H1 (cell line): ENCODE results near the gene CCNYL1. TPM values are rescaled to one million over a fixed set of nuclear protein-coding genes. Genes with fewer than 3 reads are reported as not detected.

Experiments
- CTCF ChIA-PET: fragments of 300-600 bp; sonication (Branson Sonifier 250); formaldehyde crosslinking; loops from one replicate; lab custom pipeline; 2021; ENCODE audit not compliant: partially characterized antibody; lab: Charles Lee
- POLR2A ChIA-PET: fragments of 300-600 bp; sonication (Branson Sonifier 250); formaldehyde crosslinking; loops from one replicate; lab custom pipeline; 2021; ENCODE audit warnings: inconsistent platforms; ENCODE audit not compliant: partially characterized antibody; lab: Charles Lee
- DNase-seq, 2 experiments: peaks; one replicate each; pipeline versions ENCODE4 v3.0.0 to v3.0.0-alpha.2; 2010 to 2022; ENCODE audit warnings: low spot score in 2 of 2, low read depth in 1 of 2, mixed read lengths in 1 of 2
- FAIRE-seq: peaks from 2 replicates; lab custom pipeline; 2011; peaks lifted over from hg19 to GRCh38; lab: Jason Lieb, UNC
- H2AFZ ChIP-seq: 2 replicates; pipeline ENCODE4 v1.8.1; 2012; ENCODE audit warnings: low read length, inconsistent platforms
- H2AK5ac ChIP-seq: 2 replicates; pipeline ENCODE4 v1.6.1; 2013; ENCODE audit warnings: low read depth, low read length
- H2BK120ac ChIP-seq: replicated peaks from 2 replicates; pipeline ENCODE3; 2013; ENCODE audit warnings: low read depth, low read length, inconsistent platforms
- H2BK12ac ChIP-seq: 2 replicates; pipeline ENCODE4 v1.6.1; 2013; ENCODE audit warnings: low read depth, low read length
- H2BK15ac ChIP-seq: 2 replicates; pipeline ENCODE4 v1.6.1; 2013; ENCODE audit warnings: low read length
- H2BK20ac ChIP-seq: 2 replicates; pipeline ENCODE4 v1.6.1; 2013; ENCODE audit warnings: low read length
- H2BK5ac ChIP-seq: 2 replicates; pipeline ENCODE4 v1.6.1; 2013; ENCODE audit warnings: low read depth, low read length
- H3K14ac ChIP-seq: 2 replicates; pipeline ENCODE4 v1.6.1; 2013; ENCODE audit warnings: inconsistent platforms; ENCODE audit not compliant: insufficient read length
- H3K18ac ChIP-seq: 2 replicates; pipeline ENCODE4 v1.6.1; 2013; ENCODE audit warnings: low read length; ENCODE audit errors: extremely low read depth
- H3K23ac ChIP-seq: 2 replicates; pipeline ENCODE4 v1.6.1; 2013; ENCODE audit warnings: inconsistent platforms; ENCODE audit not compliant: insufficient read length
- H3K23me2 ChIP-seq: 2 replicates; pipeline ENCODE4 v1.6.1; 2013; ENCODE audit warnings: low read depth, low read length
- H3K27ac ChIP-seq: 2 replicates; pipeline ENCODE4 v1.6.1; 2011; ENCODE audit warnings: low read depth, low read length, inconsistent platforms
- H3K27me3 ChIP-seq, 4 experiments: replicated peaks in 1 of 4; 1 replicate in 1 of 4; 2 replicates in 3 of 4; pipeline versions ENCODE4 v1.6.1 to v1.8.1; 2011 to 2013; ENCODE audit warnings: low read length in 3 of 4, mild to moderate bottlenecking in 3 of 4, inconsistent platforms in 2 of 4, mixed read lengths in 2 of 4, moderate library complexity in 1 of 4; ENCODE audit not compliant: control insufficient read depth in 3 of 4, insufficient read depth in 3 of 4; ENCODE audit errors: extremely low read depth in 1 of 4
- H3K36me3 ChIP-seq, 4 experiments: 2 replicates each; pipeline versions ENCODE4 v1.6.1 to v1.8.1; 2011 to 2013; ENCODE audit warnings: mild to moderate bottlenecking in 4 of 4, low read length in 3 of 4, moderate library complexity in 2 of 4, control low read depth in 1 of 4, inconsistent platforms in 1 of 4; ENCODE audit not compliant: insufficient read depth in 4 of 4, control insufficient read depth in 2 of 4
- H3K4ac ChIP-seq: replicated peaks from 2 replicates; pipeline ENCODE3; 2013; ENCODE audit warnings: low read length, low read depth, mixed read lengths, inconsistent platforms; ENCODE audit not compliant: insufficient read length
- H3K4me1 ChIP-seq, 4 experiments: replicated peaks in 1 of 4; 1 replicate in 1 of 4; 2 replicates in 3 of 4; pipeline versions ENCODE4 v1.6.1 to v1.8.1; 2011 to 2013; ENCODE audit warnings: low read length in 3 of 4, inconsistent platforms in 2 of 4, mixed read lengths in 1 of 4; ENCODE audit not compliant: insufficient read depth in 4 of 4, control insufficient read depth in 3 of 4
- H3K4me2 ChIP-seq, 2 experiments: 2 replicates each; pipeline versions ENCODE4 v1.6.1 to v1.8.1; 2011 to 2013; ENCODE audit warnings: low read depth in 2 of 2, low read length in 2 of 2, control low read depth in 1 of 2, inconsistent platforms in 1 of 2, mild to moderate bottlenecking in 1 of 2; ENCODE audit not compliant: insufficient read depth in 1 of 2
- H3K4me3 ChIP-seq, 4 experiments: fragments of 200-600, 300-600 bp in 1 of 4; sonication (generic), shearing (Covaris generic), sonication (Bioruptor Twin) in 1 of 4; 2 replicates each; pipeline versions ENCODE4 v1.5.1 to v1.8.1; 2011 to 2016; ENCODE audit warnings: low read length in 4 of 4, low read depth in 3 of 4, control low read depth in 2 of 4, inconsistent platforms in 2 of 4, mild to moderate bottlenecking in 2 of 4, mixed read lengths in 1 of 4, moderate library complexity in 1 of 4; ENCODE audit not compliant: insufficient read depth in 2 of 4; ENCODE audit errors: extremely low read depth in 1 of 4
- H3K56ac ChIP-seq: replicated peaks from 2 replicates; pipeline ENCODE3; 2013; ENCODE audit warnings: low read depth, mild to moderate bottlenecking, mixed read lengths, low read length, inconsistent platforms; ENCODE audit not compliant: insufficient read length
- H3K79me1 ChIP-seq: 2 replicates; pipeline ENCODE4 v1.6.1; 2013; ENCODE audit warnings: low read depth, low read length, control low read depth
- H3K79me2 ChIP-seq, 2 experiments: 2 replicates each; pipeline versions ENCODE4 v1.6.1 to v1.8.1; 2012 to 2013; ENCODE audit warnings: low read length in 2 of 2, mild to moderate bottlenecking in 2 of 2, inconsistent platforms in 1 of 2; ENCODE audit not compliant: insufficient read depth in 2 of 2, control insufficient read depth in 1 of 2
- H3K9ac ChIP-seq, 4 experiments: replicated peaks in 1 of 4; 1 replicate in 1 of 4; 2 replicates in 3 of 4; pipeline versions ENCODE4 v1.6.1 to v1.8.1; 2011 to 2013; ENCODE audit warnings: low read depth in 3 of 4, low read length in 3 of 4, control low read depth in 2 of 4, mild to moderate bottlenecking in 2 of 4, moderate library complexity in 2 of 4, inconsistent platforms in 1 of 4; ENCODE audit errors: extremely low read depth in 1 of 4
- H3K9me3 ChIP-seq, 2 experiments: 2 replicates each; pipeline versions ENCODE4 v1.6.1 to v1.8.1; 2012 to 2013; ENCODE audit warnings: mild to moderate bottlenecking in 2 of 2, moderate library complexity in 2 of 2, control low read depth in 1 of 2, inconsistent platforms in 1 of 2, low read depth in 1 of 2, low read length in 1 of 2, mixed read lengths in 1 of 2; ENCODE audit not compliant: insufficient read depth in 2 of 2
- H4K20me1 ChIP-seq, 2 experiments: replicated peaks in 1 of 2; 2 replicates each; pipeline versions ENCODE3 to v1.8.1; 2011 to 2013; ENCODE audit warnings: inconsistent platforms in 2 of 2, low read length in 2 of 2, mild to moderate bottlenecking in 1 of 2; ENCODE audit not compliant: insufficient read depth in 2 of 2, control insufficient read depth in 1 of 2
- H4K5ac ChIP-seq: 2 replicates; pipeline ENCODE4 v1.6.1; 2013; ENCODE audit warnings: low read length, low read depth, mixed read lengths, inconsistent platforms; ENCODE audit not compliant: insufficient read length
- H4K8ac ChIP-seq: 2 replicates; pipeline ENCODE4 v1.8.0; 2013; ENCODE audit warnings: mild to moderate bottlenecking, moderate library complexity, low read length, inconsistent platforms; ENCODE audit not compliant: insufficient read depth; ENCODE audit errors: extremely low read depth
- H4K91ac ChIP-seq: replicated peaks from 2 replicates; pipeline ENCODE3; 2013; ENCODE audit warnings: low read length, mixed read lengths, inconsistent platforms; ENCODE audit not compliant: insufficient read length
- BACH1 ChIP-seq: IDR thresholded peaks from 2 replicates; pipeline ENCODE4 v1.6.1; 2012; ENCODE audit warnings: low read length, improper control_type of control experiment
- CBX5 ChIP-seq: fragments of 300-800, 300-1000 bp; sonication (generic); IDR thresholded peaks from 2 replicates; pipeline ENCODE4 v1.7.1; 2016; ENCODE audit warnings: antibody characterized with exemption, low read length, low read depth
- E2F6 ChIP-seq: IDR thresholded peaks from 2 replicates; pipeline ENCODE4 v1.6.1; 2012; ENCODE audit warnings: inconsistent platforms
- GABPA ChIP-seq: IDR thresholded peaks from 2 replicates; pipeline ENCODE4 v1.6.1; 2011; ENCODE audit warnings: mild to moderate bottlenecking, low read length, moderate library complexity, borderline replicate concordance; ENCODE audit not compliant: insufficient read depth
- HDAC2 ChIP-seq, 2 experiments: fragments of 300-600 bp in 1 of 2; sonication (generic) in 1 of 2; IDR thresholded peaks; 2 replicates each; pipeline ENCODE4 v1.6.1; 2011 to 2012; ENCODE audit warnings: low read depth in 2 of 2, low read length in 2 of 2, mild to moderate bottlenecking in 2 of 2, moderate library complexity in 2 of 2, borderline replicate concordance in 1 of 2, inconsistent platforms in 1 of 2
- HDAC6 ChIP-seq: IDR thresholded peaks from one replicate; pipeline ENCODE4 v1.7.1; 2012; ENCODE audit warnings: low read depth, mild to moderate bottlenecking, inconsistent platforms, low read length, moderate library complexity
- JUN ChIP-seq: IDR thresholded peaks from 2 replicates; pipeline ENCODE4 v1.6.1; 2011; ENCODE audit warnings: low read depth, mild to moderate bottlenecking, improper control_type of control experiment, low read length
- MAFK ChIP-seq: IDR thresholded peaks from 2 replicates; pipeline ENCODE4 v1.6.1; 2012; ENCODE audit warnings: low read depth, mild to moderate bottlenecking, improper control_type of control experiment, low read length
- NRF1 ChIP-seq: IDR thresholded peaks from 2 replicates; pipeline ENCODE4 v1.6.1; 2011; ENCODE audit warnings: mild to moderate bottlenecking, low read depth, low read length, improper control_type of control experiment
- RAD21 ChIP-seq, 2 experiments: IDR thresholded peaks in 1 of 2; conservative IDR thresholded peaks in 1 of 2; 2 replicates each; pipeline ENCODE4 v1.6.1; 2011; ENCODE audit warnings: low read depth in 2 of 2, low read length in 2 of 2, improper control_type of control experiment in 1 of 2, inconsistent platforms in 1 of 2, mild to moderate bottlenecking in 1 of 2, moderate library complexity in 1 of 2
- RXRA ChIP-seq: IDR thresholded peaks from 2 replicates; pipeline ENCODE4 v1.6.1; 2011; ENCODE audit warnings: low read depth, mild to moderate bottlenecking, low read length, moderate library complexity; ENCODE audit not compliant: insufficient read depth
- SP4 ChIP-seq: IDR thresholded peaks from 2 replicates; pipeline ENCODE4 v1.6.1; 2012; ENCODE audit warnings: low read length, inconsistent platforms
- SRF ChIP-seq: IDR thresholded peaks from 2 replicates; pipeline ENCODE4 v1.6.1; 2011; ENCODE audit warnings: mild to moderate bottlenecking, low read depth, low read length, moderate library complexity
- TBP ChIP-seq: IDR thresholded peaks from 2 replicates; pipeline ENCODE4 v1.6.1; 2011; ENCODE audit warnings: low read depth, low read length, improper control_type of control experiment
- TCF12 ChIP-seq: IDR thresholded peaks from 2 replicates; pipeline ENCODE4 v1.6.1; 2011; ENCODE audit warnings: low read depth, mild to moderate bottlenecking, low read length
- polyA plus RNA-seq, 7 experiments: library from polyadenylated mRNA; depleted of rRNA in 3 of 7; stranded (reverse) in 5 of 7; unstranded in 2 of 7; fragments of >200 nt in 5 of 7; fragments of 200-250 nt in 2 of 7; gene quantifications; 1 replicate in 5 of 7; 2 replicates in 1 of 7; 4 replicates in 1 of 7; pipeline versions ENCODE4 v1.2.1 to v1.2.3, GENCODE V29; 2011 to 2013; ENCODE audit warnings: missing spikeins in 2 of 7, mixed read lengths in 2 of 7
- total RNA-seq: library from RNA; stranded (reverse); fragmentation: NEBNext Ultra II Directional; extraction: Animal tissue kit (Norgen Biotek cat#: 25700); gene quantifications from 2 replicates; pipeline ENCODE4 v1.2.1, GENCODE V29; 2021

The CCNYL1 gene
- total and polyA plus RNA-seq, 2 of the 8 experiments (the other 6 are each of a cell fraction or from before 2014, with no cell fraction given): 13.3 to 35.4 TPM

GRCh38 chr2:207743514-207743913 is 32.1 kb downstream of the CCNYL1 start:
- Histone ChIP-seq H3K9ac (no peak overlapping the region), H2BK20ac (no peak overlapping the region), H3K27ac (no peak overlapping the region), H3K56ac (no peak overlapping the region), H2BK5ac (no peak overlapping the region), H4K20me1 (no peaks in the 10 kb centered on the region), H3K9me3 (no peaks in the 10 kb centered on the region), H2AFZ (no peak overlapping the region), H3K27me3 (no peaks in the 10 kb centered on the region), H3K4ac (no peak overlapping the region), H3K18ac (no peak overlapping the region), H4K91ac (no peak overlapping the region), H3K23ac (no peak overlapping the region), H3K4me3 (no peak overlapping the region), H3K4me2 (no peak overlapping the region), H2BK12ac (no peak overlapping the region), H3K79me2 (no peaks in the 10 kb centered on the region), H2AK5ac (no peak overlapping the region), H2BK15ac (no peak overlapping the region), H4K5ac (no peak overlapping the region), H4K8ac (no peak overlapping the region), H3K4me1 (no peaks in the 10 kb centered on the region), H2BK120ac (no peak overlapping the region), H3K36me3 (peaks cover 2 to 30% (median 5%) of the 10 kb centered on the region in 4 experiments), H3K23me2 (no peaks in the 10 kb centered on the region; the same call in 1 of the 2 replicates), H3K14ac (no peak overlapping the region), H3K79me1 (no peaks in the 10 kb centered on the region)
- ChIA-PET POLR2A (interaction anchor here (0.8 to 3.5 kb wide), 5 partner anchors 14 to 154 kb away, joined by 3 to 11 read pairs (median 3); no protein-coding TSS in a partner anchor), CTCF (interaction anchor here (0.6 to 4.4 kb wide), 13 partner anchors 28 to 432 kb away, joined by 3 to 70 read pairs (median 4); partner anchors contain the start of gene PLEKHM3)
- DNase-seq (no peak), FAIRE-seq (no peak)
- TF ChIP-seq GABPA: no peak
- TF ChIP-seq SP4: no peak
- no peak for TF ChIP-seq HDAC2 (IDR thresholded peaks at IDR 0.05; ENCODE audit: borderline replicate concordance in 1 of 2, low read depth in 2 of 2, low read length in 2 of 2)
- no peak for TF ChIP-seq E2F6
- no peak for TF ChIP-seq TCF12
- TF ChIP-seq TBP: no peak
- TF ChIP-seq NRF1: no peak
- no peak for TF ChIP-seq RXRA
- TF ChIP-seq MAFK: no peak
- no peak for TF ChIP-seq JUN
- no peak for TF ChIP-seq BACH1
- no peak for TF ChIP-seq HDAC6
- TF ChIP-seq RAD21 (IDR thresholded peaks at IDR 0.05 in 1 of 2, conservative IDR thresholded peaks at IDR 0.05 in 1 of 2; ENCODE audit: low read depth in 2 of 2, low read length in 2 of 2): no peak
- no peak for TF ChIP-seq CBX5
- TF ChIP-seq SRF: no peak
